HK-2 (cell line): Measurements from ENCODE around the gene PARP15.
A peak's percentile ranks its signal among the peaks of the same experiment; 100 is the strongest.

Experiments
- DNase-seq: peaks from one replicate; pipeline ENCODE4 v3.0.0-alpha.2; 2018; ENCODE audit not compliant: unreplicated experiment

PARP15 gene

GRCh38 chr3:122572940-122573412 lies 4.5 kb upstream of the PARP15 start:
- peak; percentile 32 for DNase-seq

- DNase-seq: no peak
Measured at GRCh38 chr3:122576174-122576940, 1.1 kb upstream of the PARP15 start.

GRCh38 chr3:122578069-122578740 lies 755 bp downstream of the PARP15 start:
- DNase-seq: no peak

GRCh38 chr3:122580470-122580869 lies 3.0 kb downstream of the PARP15 start:
- DNase-seq: no peak

GRCh38 chr3:122581622-122582021 lies 4.2 kb downstream of the PARP15 start:
- DNase-seq: no peak

GRCh38 chr3:122582390-122582789 lies 4.9 kb downstream of the PARP15 start:
- no peak for DNase-seq

- no peak for DNase-seq
Measured at GRCh38 chr3:122586098-122586497, 8.6 kb downstream of the PARP15 start.

GRCh38 chr3:122586773-122587485 lies 9.5 kb downstream of the PARP15 start:
- no peak for DNase-seq

- no peak for DNase-seq
Measured at GRCh38 chr3:122587572-122587971, 10.1 kb downstream of the PARP15 start.

GRCh38 chr3:122589297-122589696 lies 11.8 kb downstream of the PARP15 start:
- DNase-seq: no peak

- no peak for DNase-seq
Measured at GRCh38 chr3:122590610-122591009, 13.2 kb downstream of the PARP15 start.

- DNase-seq: no peak
Measured at GRCh38 chr3:122594025-122594424, 16.6 kb downstream of the PARP15 start.

- no peak for DNase-seq
Measured at GRCh38 chr3:122598151-122598550, 20.7 kb downstream of the PARP15 start.

GRCh38 chr3:122598556-122598955 lies 21.1 kb downstream of the PARP15 start:
- DNase-seq: no peak

- DNase-seq: no peak
Measured at GRCh38 chr3:122602011-122602710, 24.7 kb downstream of the PARP15 start.

GRCh38 chr3:122603056-122603455 lies 25.6 kb downstream of the PARP15 start:
- DNase-seq: no peak

GRCh38 chr3:122606330-122606729 lies 28.9 kb downstream of the PARP15 start:
- DNase-seq: no peak

- no peak for DNase-seq
Measured at GRCh38 chr3:122608916-122609315, 31.5 kb downstream of the PARP15 start.

GRCh38 chr3:122609798-122610559 lies 32.5 kb downstream of the PARP15 start:
- no peak for DNase-seq

- no peak for DNase-seq
Measured at GRCh38 chr3:122612696-122613095, 35.2 kb downstream of the PARP15 start.

- no peak for DNase-seq
Measured at GRCh38 chr3:122615303-122615702, 37.9 kb downstream of the PARP15 start.
